Measurements from ENCODE around the gene FMO2.
"Not testable (repeated sequence)": the region's sequence is repeated elsewhere in the genome, so short reads cannot be mapped to it uniquely, and the experiment has no call there.

The FMO2 gene

DNA sequence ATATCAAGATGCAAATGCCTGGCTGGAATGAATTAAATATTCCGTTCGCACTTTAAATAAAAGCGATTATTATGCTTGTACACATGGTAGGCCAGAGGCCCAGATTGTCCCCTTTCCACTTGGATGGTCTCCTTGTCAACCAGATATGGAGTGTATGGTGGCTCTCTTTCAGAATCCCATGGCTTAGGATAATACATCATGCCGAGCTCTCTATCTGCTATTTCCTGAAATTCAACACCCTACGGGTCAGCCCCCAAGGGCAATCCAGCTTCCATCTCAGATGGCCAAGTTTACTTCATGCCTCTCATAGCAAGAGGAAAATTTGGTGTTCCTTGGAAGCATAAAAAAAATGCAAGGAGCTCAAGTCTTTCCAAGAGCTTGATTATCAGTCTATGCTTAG, 37.8 kb downstream of the FMO2 start:
- Mint-ChIP-seq H3K4me1 (no peaks in the 10 kb centered on the region), H3K4me3 (no peak overlapping the region), H3K27me3 (no peaks in the 10 kb centered on the region), H3K9me3 (no peaks in the 10 kb centered on the region), H3K27ac (no peak overlapping the region), H3K36me3 (no peaks in the 10 kb centered on the region)
- no peak for ATAC-seq

DNA sequence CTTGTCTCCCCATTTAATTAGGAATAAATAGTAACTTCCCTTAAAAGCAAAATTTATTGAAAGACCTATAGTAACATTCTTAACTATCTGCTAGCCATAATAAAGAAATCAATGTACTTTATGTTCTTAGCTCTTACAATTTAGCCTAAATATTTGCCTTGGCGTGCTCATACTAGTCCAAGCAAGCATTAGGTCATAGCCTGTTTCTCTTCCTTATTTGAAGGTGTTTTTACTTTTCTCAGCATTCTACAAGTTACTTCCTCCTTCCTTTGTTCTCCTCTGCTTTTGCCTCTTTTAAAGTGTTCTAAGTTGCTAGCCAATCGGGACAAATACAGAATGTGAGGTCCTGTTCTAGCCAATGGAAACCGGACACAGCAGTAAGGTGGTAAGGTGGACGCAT, 39.2 kb downstream of the FMO2 start:
- H3K27me3 Mint-ChIP-seq, H3K36me3 Mint-ChIP-seq, H3K27ac Mint-ChIP-seq, H3K4me3 Mint-ChIP-seq, H3K4me1 Mint-ChIP-seq, H3K9me3 Mint-ChIP-seq, ATAC-seq: not testable (repeated sequence)

DNA sequence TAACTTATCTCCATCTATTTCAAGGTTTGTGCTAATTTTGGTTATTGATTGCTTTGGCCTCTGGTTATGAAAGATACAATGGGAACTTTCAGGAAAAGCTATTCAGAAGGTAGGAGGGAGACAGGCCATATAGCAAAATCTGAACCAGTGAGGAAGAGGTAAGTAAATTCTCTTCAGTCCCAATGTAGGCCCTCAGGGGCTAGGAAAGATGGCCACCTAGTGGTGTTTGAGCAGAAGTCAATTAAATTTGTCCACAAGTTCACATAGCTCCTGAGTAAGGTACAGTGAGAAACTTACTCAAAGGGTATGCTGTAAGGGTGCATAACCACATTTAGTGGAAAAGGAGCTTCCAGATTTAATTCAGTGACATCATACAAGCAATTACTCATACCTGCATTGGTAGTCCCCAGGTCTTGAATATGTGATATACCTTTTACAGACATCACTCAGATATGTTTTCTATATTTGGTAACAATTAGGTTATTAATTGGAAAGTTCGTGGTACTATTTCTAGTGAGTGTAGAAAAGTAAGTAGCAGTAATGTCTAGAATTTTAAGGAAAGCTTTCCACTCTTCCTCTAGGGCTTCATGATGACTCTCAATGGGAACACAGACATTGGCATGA, 41.8 kb downstream of the FMO2 start:
- Mint-ChIP-seq H3K27me3 (peaks cover 9% of the 10 kb centered on the region), H3K4me3 (no peak overlapping the region), H3K4me1 (no peaks in the 10 kb centered on the region), H3K27ac (no peak overlapping the region), H3K9me3 (no peaks in the 10 kb centered on the region), H3K36me3 (no peaks in the 10 kb centered on the region)
- ATAC-seq: peak; percentile 56

GRCh38 chr1:171231326-171231725, 46.2 kb downstream of the FMO2 start:
- no peak for ATAC-seq
- H3K4me1 Mint-ChIP-seq: no peaks in the 10 kb centered on the region
- H3K27ac Mint-ChIP-seq: no peak overlapping the region
- peaks cover 16% of the 10 kb centered on the region for H3K27me3 Mint-ChIP-seq
- H3K9me3 Mint-ChIP-seq: peaks cover 3% of the 10 kb centered on the region
- H3K4me3 Mint-ChIP-seq: no peak overlapping the region
- H3K36me3 Mint-ChIP-seq: no peaks in the 10 kb centered on the region

DNA sequence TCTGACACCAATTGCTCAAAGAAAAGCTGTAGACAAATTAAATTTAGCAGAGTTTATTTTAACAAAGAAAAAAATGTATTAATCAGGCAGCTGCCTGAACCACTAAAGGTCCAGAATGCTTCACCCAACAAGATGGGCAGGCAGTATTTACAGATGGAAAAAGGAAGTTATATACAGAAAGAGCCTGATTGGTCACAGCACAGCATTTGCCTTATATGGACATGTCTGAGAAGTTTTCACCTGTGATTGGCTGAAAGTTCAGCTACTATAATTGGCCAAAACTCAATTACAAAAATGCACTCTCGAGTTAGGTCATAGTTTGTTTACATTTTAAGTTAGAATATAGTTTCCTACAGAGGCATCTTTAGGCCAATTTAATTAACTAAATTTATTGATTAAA, 48.1 kb downstream of the FMO2 start:
- H3K4me3 Mint-ChIP-seq: no peak overlapping the region
- H3K27ac Mint-ChIP-seq: no peak overlapping the region
- H3K36me3 Mint-ChIP-seq: no peaks in the 10 kb centered on the region
- no peaks in the 10 kb centered on the region for H3K4me1 Mint-ChIP-seq
- peaks cover 32% of the 10 kb centered on the region for H3K27me3 Mint-ChIP-seq
- no peak for ATAC-seq
- H3K9me3 Mint-ChIP-seq: peaks cover 3% of the 10 kb centered on the region

DNA sequence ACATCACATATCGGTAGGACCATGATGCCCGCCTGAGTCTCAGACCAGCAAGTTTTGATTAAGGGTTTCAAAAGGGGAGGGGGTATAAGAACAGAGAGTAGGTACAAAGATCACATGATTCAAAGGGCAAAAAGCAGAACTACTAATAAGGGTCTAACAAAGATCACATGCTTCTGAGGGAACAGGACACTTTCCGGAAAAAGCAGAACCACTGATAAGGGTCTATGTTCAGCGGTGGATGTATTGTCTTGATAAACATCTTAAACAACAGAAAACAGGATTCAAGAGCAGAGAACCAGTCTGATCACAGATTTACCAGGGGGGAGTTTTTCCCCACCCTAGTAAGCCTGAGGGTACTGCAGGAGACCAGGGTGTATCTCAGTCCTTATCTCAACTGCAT, 51.1 kb downstream of the FMO2 start:
- H3K9me3 Mint-ChIP-seq: peaks cover 13% of the 10 kb centered on the region
- not testable (repeated sequence) for H3K36me3 Mint-ChIP-seq, H3K27ac Mint-ChIP-seq, ATAC-seq, H3K4me1 Mint-ChIP-seq, H3K4me3 Mint-ChIP-seq
- peaks cover 38% of the 10 kb centered on the region for H3K27me3 Mint-ChIP-seq

GRCh38 chr1:171243878-171244277, 58.8 kb downstream of the FMO2 start:
- no peak overlapping the region for H3K4me3 Mint-ChIP-seq
- H3K27me3 Mint-ChIP-seq: peaks cover 10% of the 10 kb centered on the region
- no peak for ATAC-seq
- H3K36me3 Mint-ChIP-seq: no peaks in the 10 kb centered on the region
- no peak overlapping the region for H3K27ac Mint-ChIP-seq
- H3K4me1 Mint-ChIP-seq: no peaks in the 10 kb centered on the region
- H3K9me3 Mint-ChIP-seq: peaks cover 11% of the 10 kb centered on the region

- no peaks in the 10 kb centered on the region for H3K4me1 Mint-ChIP-seq
- no peaks in the 10 kb centered on the region for H3K9me3 Mint-ChIP-seq
- no peaks in the 10 kb centered on the region for H3K27me3 Mint-ChIP-seq
- no peaks in the 10 kb centered on the region for H3K36me3 Mint-ChIP-seq
- H3K27ac Mint-ChIP-seq: no peak overlapping the region
- no peak overlapping the region for H3K4me3 Mint-ChIP-seq
- peak; percentile 56 for ATAC-seq
Observed at GRCh38 chr1:171245458-171246064, 60.5 kb downstream of the FMO2 start.

DNA sequence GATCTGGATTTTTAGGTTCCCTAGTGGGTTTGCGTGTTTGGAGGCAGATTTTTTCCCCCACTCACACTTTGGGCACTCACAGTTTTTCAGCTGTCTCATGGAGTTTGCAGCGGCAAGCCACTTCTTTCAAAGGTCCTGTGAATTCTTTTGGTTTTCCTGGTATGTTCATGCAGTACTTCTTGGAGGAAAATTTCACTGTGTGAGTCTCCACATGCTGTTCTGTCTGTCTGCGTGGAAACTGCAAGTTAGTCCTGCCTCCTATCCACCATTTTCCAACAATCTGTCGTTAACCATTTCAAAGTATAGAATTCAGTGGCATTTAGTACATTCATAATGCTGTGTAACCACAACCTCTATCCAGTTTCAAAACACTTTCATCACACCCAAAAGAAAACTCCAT, 62.4 kb downstream of the FMO2 start:
- H3K4me3 Mint-ChIP-seq: no peak overlapping the region
- H3K4me1 Mint-ChIP-seq: peaks cover 13% of the 10 kb centered on the region
- no peak for ATAC-seq
- no peaks in the 10 kb centered on the region for H3K36me3 Mint-ChIP-seq
- H3K27me3 Mint-ChIP-seq: peaks cover 5% of the 10 kb centered on the region
- H3K9me3 Mint-ChIP-seq: no peaks in the 10 kb centered on the region
- no peak overlapping the region for H3K27ac Mint-ChIP-seq

DNA sequence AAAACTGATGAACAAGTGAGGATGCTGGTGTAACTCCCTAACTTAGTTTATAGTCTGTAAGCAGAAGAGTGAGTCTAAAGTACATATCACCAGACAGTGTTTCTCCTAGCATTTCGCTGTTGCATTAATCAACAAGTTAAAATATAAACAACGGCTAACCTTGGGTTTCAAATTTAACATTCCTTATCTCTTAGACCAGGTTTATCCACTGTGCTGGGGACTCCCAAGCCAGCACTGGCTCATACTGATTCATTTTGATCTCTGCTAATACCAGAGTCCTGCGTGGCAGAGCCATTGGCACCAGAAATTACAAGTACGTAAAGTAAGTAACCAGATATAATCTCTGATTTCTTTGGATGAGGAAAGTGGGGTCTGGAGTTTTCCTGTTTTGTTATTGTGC, 63.2 kb downstream of the FMO2 start, which contains the start of gene FMO1:
Gene FMO1, plus strand, starts transcription at position 193 of the 400 bp plus-strand sequence. CDS start 9,594 bp downstream, outside the sequence.
- peaks cover 13% of the 10 kb centered on the region for H3K27me3 Mint-ChIP-seq
- ATAC-seq: no peak
- H3K4me1 Mint-ChIP-seq: peaks cover 21% of the 10 kb centered on the region
- H3K36me3 Mint-ChIP-seq: no peaks in the 10 kb centered on the region
- no peaks in the 10 kb centered on the region for H3K9me3 Mint-ChIP-seq
- H3K4me3 Mint-ChIP-seq: no peak within 1 kb of the TSS
- no peak within 1 kb of the TSS for H3K27ac Mint-ChIP-seq

DNA sequence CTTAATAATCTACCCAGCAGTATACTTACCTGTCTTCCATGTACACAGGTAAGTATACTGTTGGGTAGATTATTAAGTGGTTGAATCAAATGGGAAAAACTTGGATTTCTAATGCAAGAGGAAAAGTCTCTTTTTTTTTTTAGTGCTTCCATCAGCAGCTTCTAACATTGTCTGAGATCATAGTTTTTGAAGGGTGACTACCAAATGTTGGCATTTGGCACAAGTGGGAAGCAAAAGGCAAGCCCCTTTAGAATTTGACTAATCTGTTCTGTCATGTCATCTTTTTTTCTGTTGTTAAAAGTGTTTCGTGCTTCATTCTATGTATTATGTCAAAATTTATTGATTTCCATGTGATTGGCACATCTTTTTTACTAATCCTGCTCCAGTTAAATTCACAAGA, 63.7 kb downstream of the FMO2 start:
- H3K4me3 Mint-ChIP-seq: no peak overlapping the region
- no peaks in the 10 kb centered on the region for H3K36me3 Mint-ChIP-seq
- no peaks in the 10 kb centered on the region for H3K9me3 Mint-ChIP-seq
- peaks cover 22% of the 10 kb centered on the region for H3K4me1 Mint-ChIP-seq
- H3K27me3 Mint-ChIP-seq: peaks cover 15% of the 10 kb centered on the region
- no peak for ATAC-seq
- H3K27ac Mint-ChIP-seq: no peak overlapping the region

- Mint-ChIP-seq H3K36me3 (no peaks in the 10 kb centered on the region), H3K4me3 (no peak overlapping the region), H3K27ac (no peak overlapping the region), H3K27me3 (peaks cover 22% of the 10 kb centered on the region), H3K4me1 (peaks cover 22% of the 10 kb centered on the region), H3K9me3 (no peaks in the 10 kb centered on the region)
- ATAC-seq: no peak
Observed at GRCh38 chr1:171250263-171250662, 65.2 kb downstream of the FMO2 start.

DNA sequence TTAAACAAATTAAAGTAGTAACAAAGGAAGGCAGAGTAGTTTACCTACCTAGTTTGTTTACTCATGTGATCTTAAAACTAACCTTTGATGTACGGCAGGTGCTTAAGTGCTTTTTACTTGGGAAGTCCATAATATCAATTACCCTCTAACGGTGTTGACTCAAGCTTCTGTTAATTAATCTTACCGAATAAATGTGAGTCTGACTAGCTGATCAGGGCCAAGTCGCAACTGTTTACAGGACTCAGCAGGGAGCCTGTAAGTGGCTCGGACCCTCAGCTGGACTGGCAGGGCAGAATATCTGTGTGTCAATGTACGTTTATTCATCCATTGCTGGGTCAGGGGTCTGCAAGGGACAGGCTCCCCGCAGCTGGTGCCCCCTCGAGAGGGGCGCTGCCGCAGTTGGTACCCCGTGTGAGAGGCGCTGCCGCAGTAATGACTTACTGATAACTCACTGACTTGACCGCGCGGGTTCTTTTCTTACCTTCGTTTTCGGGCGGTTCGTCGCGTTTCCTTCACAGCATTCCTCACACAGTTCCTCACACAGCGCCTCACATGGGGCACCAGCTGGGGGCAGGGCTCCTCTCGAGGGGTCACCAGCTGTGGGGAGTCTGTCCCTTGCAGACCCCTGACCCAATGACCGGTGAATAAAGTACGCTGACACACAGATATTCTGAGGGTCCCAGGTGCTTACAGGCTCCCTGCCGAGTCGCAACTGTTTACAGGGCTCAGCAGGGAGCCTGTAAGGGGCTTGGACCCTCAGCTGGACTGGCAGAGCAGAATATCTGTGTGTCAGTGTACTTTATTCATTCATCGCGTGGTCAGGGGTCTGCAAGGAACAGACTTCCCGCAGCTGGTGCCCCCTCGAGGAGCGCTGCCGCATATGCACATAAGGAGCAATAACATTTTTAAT, 66.2 kb downstream of the FMO2 start:
- Mint-ChIP-seq H3K27ac (peak overlapping the region; percentile 84), H3K9me3 (no peaks in the 10 kb centered on the region), H3K27me3 (peaks cover 30% of the 10 kb centered on the region), H3K36me3 (no peaks in the 10 kb centered on the region), H3K4me3 (peak overlapping the region; percentile 88), H3K4me1 (peaks cover 22% of the 10 kb centered on the region)
- peak; percentile 44 for ATAC-seq

GRCh38 chr1:171251952-171252300, 66.8 kb downstream of the FMO2 start:
- Mint-ChIP-seq H3K4me3 (peak overlapping the region; percentile 88), H3K9me3 (no peaks in the 10 kb centered on the region), H3K27me3 (peaks cover 30% of the 10 kb centered on the region), H3K36me3 (no peaks in the 10 kb centered on the region), H3K27ac (peak overlapping the region; percentile 84), H3K4me1 (peaks cover 22% of the 10 kb centered on the region)
- ATAC-seq: no peak

GRCh38 chr1:171252482-171252881, 67.4 kb downstream of the FMO2 start:
- ATAC-seq: peak; percentile 85
- H3K27me3 Mint-ChIP-seq: peaks cover 30% of the 10 kb centered on the region
- H3K9me3 Mint-ChIP-seq: no peaks in the 10 kb centered on the region
- H3K27ac Mint-ChIP-seq: peak overlapping the region; percentile 30
- H3K4me3 Mint-ChIP-seq: peak overlapping the region; percentile 65
- H3K36me3 Mint-ChIP-seq: no peaks in the 10 kb centered on the region
- peaks cover 22% of the 10 kb centered on the region for H3K4me1 Mint-ChIP-seq

Measured in stimulated activated memory B cell treated with anti-CD40 and anti-IgM and Interleukin-4, amounts not matched to agents 10 μg/mL and 1 μg/mL and 100 μg/mL, for 72 hours (primary cell).